Measurements from ENCODE around the gene MS4A12. TPM values are rescaled to one million over a fixed set of nuclear protein-coding genes. Genes with fewer than 3 reads are reported as not detected.
"Not testable (repeated sequence)": the region's sequence is repeated elsewhere in the genome, so short reads cannot be mapped to it uniquely, and the experiment has no call there.

The MS4A12 gene
- total RNA-seq, result not detected

GRCh38 chr11:60492488-60493009 lies at the start of gene MS4A12:
MS4A12 (plus strand) TSS chr11:60492778; CDS start chr11:60497319, 4,541 bp downstream.
- no peaks in the 10 kb centered on the region for H3K36me3 ChIP-seq (replicated peaks in 1 of 2; ENCODE audit: insufficient read depth in 1 of 2, low read depth in 2 of 2)
- intact Hi-C loops (cut with DNase I), result loop anchor here (10.0 kb wide), 1 partner anchor 128 kb away; no protein-coding TSS in a partner anchor
- no peak for ATAC-seq
- no peak for DNase-seq
- 70% methylated on average over 4 of the region's 4 CpGs for WGBS, 2 donors
- H3K27ac ChIP-seq, result no peak within 1 kb of the TSS
- H3K4me1 ChIP-seq, result no peaks in the 10 kb centered on the region
- no peak within 1 kb of the TSS for H3K4me3 ChIP-seq
- H3K27me3 ChIP-seq, result no peaks in the 10 kb centered on the region
- H3K9me3 ChIP-seq, result no peaks in the 10 kb centered on the region
- TF ChIP-seq, protein P1, sequence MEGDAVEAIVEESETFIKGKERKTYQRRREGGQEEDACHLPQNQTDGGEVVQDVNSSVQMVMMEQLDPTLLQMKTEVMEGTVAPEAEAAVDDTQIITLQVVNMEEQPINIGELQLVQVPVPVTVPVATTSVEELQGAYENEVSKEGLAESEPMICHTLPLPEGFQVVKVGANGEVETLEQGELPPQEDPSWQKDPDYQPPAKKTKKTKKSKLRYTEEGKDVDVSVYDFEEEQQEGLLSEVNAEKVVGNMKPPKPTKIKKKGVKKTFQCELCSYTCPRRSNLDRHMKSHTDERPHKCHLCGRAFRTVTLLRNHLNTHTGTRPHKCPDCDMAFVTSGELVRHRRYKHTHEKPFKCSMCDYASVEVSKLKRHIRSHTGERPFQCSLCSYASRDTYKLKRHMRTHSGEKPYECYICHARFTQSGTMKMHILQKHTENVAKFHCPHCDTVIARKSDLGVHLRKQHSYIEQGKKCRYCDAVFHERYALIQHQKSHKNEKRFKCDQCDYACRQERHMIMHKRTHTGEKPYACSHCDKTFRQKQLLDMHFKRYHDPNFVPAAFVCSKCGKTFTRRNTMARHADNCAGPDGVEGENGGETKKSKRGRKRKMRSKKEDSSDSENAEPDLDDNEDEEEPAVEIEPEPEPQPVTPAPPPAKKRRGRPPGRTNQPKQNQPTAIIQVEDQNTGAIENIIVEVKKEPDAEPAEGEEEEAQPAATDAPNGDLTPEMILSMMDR (IDR thresholded peaks at IDR 0.05), result no peak
- no peak for TF ChIP-seq POLR2A (IDR thresholded peaks at IDR 0.05)

GRCh38 chr11:60447070-60447469 lies 45.5 kb upstream of the MS4A12 start:
- no peak overlapping the region for H3K27ac ChIP-seq
- TF ChIP-seq, protein P1 (IDR thresholded peaks at IDR 0.05), result no peak
- no peak for TF ChIP-seq POLR2A (IDR thresholded peaks at IDR 0.05)
- H3K4me1 ChIP-seq, result no peaks in the 10 kb centered on the region
- no peak overlapping the region for H3K4me3 ChIP-seq
- DNase-seq (no peak), ATAC-seq (no peak)
- H3K27me3 ChIP-seq, result no peaks in the 10 kb centered on the region
- intact Hi-C loops (cut with DNase I), result no loop called here
- no peaks in the 10 kb centered on the region for H3K36me3 ChIP-seq (replicated peaks in 1 of 2; ENCODE audit: insufficient read depth in 1 of 2, low read depth in 2 of 2)
- H3K9me3 ChIP-seq, result no peaks in the 10 kb centered on the region

DNA sequence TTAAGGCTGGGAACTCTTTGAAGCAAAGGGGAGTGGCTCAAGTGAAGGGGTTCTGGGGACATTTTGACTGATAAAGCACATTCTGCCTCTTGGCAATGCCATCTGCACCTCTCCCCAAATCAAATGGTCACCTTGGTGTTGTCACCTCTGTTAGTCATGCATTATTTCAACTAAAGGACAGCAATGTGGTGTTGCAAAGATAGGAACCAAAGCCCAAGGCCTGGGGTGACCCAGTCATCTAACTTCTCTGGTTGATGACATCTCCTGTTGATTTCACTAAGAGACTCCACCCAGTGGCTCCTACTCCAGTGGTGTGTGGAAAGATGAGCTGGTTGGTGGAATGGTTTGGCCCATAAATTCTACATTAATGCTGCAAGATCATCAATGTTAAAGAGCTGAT lies 44.7 kb upstream of the MS4A12 start:
- TF ChIP-seq, protein P1 (IDR thresholded peaks at IDR 0.05), result no peak
- no peak for TF ChIP-seq POLR2A (IDR thresholded peaks at IDR 0.05)
- no peaks in the 10 kb centered on the region for H3K4me1 ChIP-seq
- no peaks in the 10 kb centered on the region for H3K27me3 ChIP-seq
- H3K4me3 ChIP-seq, result no peak overlapping the region
- intact Hi-C loops (cut with DNase I), result no loop called here
- DNase-seq (no peak), ATAC-seq (no peak)
- no peak overlapping the region for H3K27ac ChIP-seq
- H3K9me3 ChIP-seq, result no peaks in the 10 kb centered on the region
- no peaks in the 10 kb centered on the region for H3K36me3 ChIP-seq (replicated peaks in 1 of 2; ENCODE audit: insufficient read depth in 1 of 2, low read depth in 2 of 2)

DNA sequence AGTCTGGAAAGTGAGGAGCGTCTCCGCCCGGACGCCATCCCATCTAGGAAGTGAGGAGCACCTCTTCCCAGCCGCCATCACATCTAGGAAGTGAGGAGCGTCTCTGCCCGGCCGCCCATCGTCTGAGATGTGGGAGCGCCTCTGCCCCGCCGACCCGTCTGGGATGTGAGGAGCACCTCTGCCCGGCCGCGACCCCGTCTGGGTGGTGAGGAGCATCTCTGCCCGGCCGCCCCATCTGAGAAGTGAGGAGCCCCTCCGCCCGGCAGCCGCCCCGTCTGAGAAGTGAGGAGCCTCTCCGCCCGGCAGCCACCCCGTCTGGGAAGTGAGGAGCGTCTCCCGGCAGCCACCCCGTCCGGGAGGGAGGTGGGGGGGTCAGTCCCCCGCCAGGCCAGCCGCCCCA lies 41.4 kb upstream of the MS4A12 start:
- WGBS, 2 donors, result 80 to 89% methylated on average over 1 to 14 of the region's 32 CpGs
- DNase-seq; H3K9me3 ChIP-seq; H3K4me1 ChIP-seq; intact Hi-C loops (cut with DNase I); H3K4me3 ChIP-seq; H3K27ac ChIP-seq; H3K36me3 ChIP-seq (replicated peaks in 1 of 2; ENCODE audit: insufficient read depth in 1 of 2, low read depth in 2 of 2); ATAC-seq; H3K27me3 ChIP-seq: not testable (repeated sequence)

DNA sequence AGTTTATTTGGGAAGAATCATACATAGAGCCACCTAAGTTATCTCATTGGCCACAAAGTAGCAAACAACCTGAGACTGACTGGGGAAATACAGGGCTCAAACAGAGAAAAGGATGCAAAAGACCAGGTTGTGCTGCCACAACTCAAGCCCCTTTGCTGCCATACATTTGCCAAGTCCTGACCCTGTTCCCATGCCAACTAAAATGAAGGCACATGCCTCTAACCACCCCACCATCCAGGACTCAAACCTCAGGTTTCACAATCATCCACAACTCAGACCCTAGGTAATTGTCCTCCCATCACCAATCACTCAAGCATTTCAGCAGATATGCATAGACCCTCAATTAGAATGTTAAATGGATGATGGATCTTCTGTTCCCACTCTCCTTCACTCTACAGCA lies 38.4 kb upstream of the MS4A12 start:
- Histone ChIP-seq H3K27ac (no peak overlapping the region), H3K9me3 (no peaks in the 10 kb centered on the region), H3K4me1 (no peaks in the 10 kb centered on the region), H3K4me3 (no peak overlapping the region), H3K27me3 (no peaks in the 10 kb centered on the region), H3K36me3 (replicated peaks in 1 of 2; ENCODE audit: insufficient read depth in 1 of 2, low read depth in 2 of 2) (no peaks in the 10 kb centered on the region)
- DNase-seq (no peak), ATAC-seq (no peak)
- no peak for TF ChIP-seq POLR2A (IDR thresholded peaks at IDR 0.05)
- TF ChIP-seq, protein P1 (IDR thresholded peaks at IDR 0.05), result no peak
- intact Hi-C loops (cut with DNase I), result no loop called here
